Neural progenitor cell (in vitro differentiated cells): ENCODE data around the gene EIF4G3.

Source experiments
- EZH2 ChIP-seq: fragments of 200-600 bp; sonication (generic); IDR thresholded peaks from 2 replicates; pipeline ENCODE4 v1.6.1; 2017; ENCODE audit warnings: antibody characterized with exemption, mild to moderate bottlenecking, moderate library complexity
- TF ChIP-seq, protein P1 (sequence below): fragments of 200-600 bp; sonication (generic); IDR thresholded peaks from 2 replicates; pipeline ENCODE4 v1.5.1; 2017; ENCODE audit warnings: antibody characterized with exemption, mild to moderate bottlenecking

- TF ChIP-seq, protein P1, sequence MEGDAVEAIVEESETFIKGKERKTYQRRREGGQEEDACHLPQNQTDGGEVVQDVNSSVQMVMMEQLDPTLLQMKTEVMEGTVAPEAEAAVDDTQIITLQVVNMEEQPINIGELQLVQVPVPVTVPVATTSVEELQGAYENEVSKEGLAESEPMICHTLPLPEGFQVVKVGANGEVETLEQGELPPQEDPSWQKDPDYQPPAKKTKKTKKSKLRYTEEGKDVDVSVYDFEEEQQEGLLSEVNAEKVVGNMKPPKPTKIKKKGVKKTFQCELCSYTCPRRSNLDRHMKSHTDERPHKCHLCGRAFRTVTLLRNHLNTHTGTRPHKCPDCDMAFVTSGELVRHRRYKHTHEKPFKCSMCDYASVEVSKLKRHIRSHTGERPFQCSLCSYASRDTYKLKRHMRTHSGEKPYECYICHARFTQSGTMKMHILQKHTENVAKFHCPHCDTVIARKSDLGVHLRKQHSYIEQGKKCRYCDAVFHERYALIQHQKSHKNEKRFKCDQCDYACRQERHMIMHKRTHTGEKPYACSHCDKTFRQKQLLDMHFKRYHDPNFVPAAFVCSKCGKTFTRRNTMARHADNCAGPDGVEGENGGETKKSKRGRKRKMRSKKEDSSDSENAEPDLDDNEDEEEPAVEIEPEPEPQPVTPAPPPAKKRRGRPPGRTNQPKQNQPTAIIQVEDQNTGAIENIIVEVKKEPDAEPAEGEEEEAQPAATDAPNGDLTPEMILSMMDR = no peak
- no peak for TF ChIP-seq EZH2
Observed at GRCh38 chr1:21105807-21106206, 70.9 kb downstream of the EIF4G3 start.
